Mesenchymal stem cell (in vitro differentiated cells and primary cell): Measurements from ENCODE around the gene BACH1.
A peak's percentile ranks its signal among the peaks of the same experiment; 100 is the strongest.

Source experiments
- DNase-seq: peaks from one replicate; pipeline ENCODE4 v3.0.0-alpha.2; 2013
- H2AFZ ChIP-seq: one replicate; pipeline ENCODE4 v1.6.1; 2013; ENCODE audit warnings: low read depth, mild to moderate bottlenecking, control low read depth, inconsistent platforms, low read length, moderate library complexity
- H2AK5ac ChIP-seq: 2 replicates; pipeline ENCODE4 v1.6.1; 2013; ENCODE audit warnings: low read length, moderate library complexity, mild to moderate bottlenecking, inconsistent platforms; ENCODE audit not compliant: severe bottlenecking
- H2BK120ac ChIP-seq: one replicate; pipeline ENCODE4 v1.6.1; 2013; ENCODE audit warnings: low read depth, mild to moderate bottlenecking, inconsistent platforms, low read length, moderate library complexity
- H2BK12ac ChIP-seq, 2 experiments: one replicate each; pipeline ENCODE4 v1.6.1; 2013; ENCODE audit warnings: inconsistent platforms in 2 of 2, low read length in 2 of 2, mild to moderate bottlenecking in 2 of 2, moderate library complexity in 2 of 2, control low read depth in 1 of 2
- H2BK15ac ChIP-seq: one replicate; pipeline ENCODE4 v1.6.1; 2013; ENCODE audit warnings: mild to moderate bottlenecking, low read depth, inconsistent platforms; ENCODE audit not compliant: poor library complexity, severe bottlenecking
- H2BK5ac ChIP-seq: 2 replicates; pipeline ENCODE4 v1.6.1; 2013; ENCODE audit warnings: low read depth, mild to moderate bottlenecking, low read length, control low read depth, inconsistent platforms; ENCODE audit not compliant: poor library complexity, severe bottlenecking
- H3K14ac ChIP-seq, 2 experiments: one replicate each; pipeline ENCODE4 v1.6.1; 2013; ENCODE audit warnings: inconsistent platforms in 2 of 2, low read length in 2 of 2, control low read depth in 1 of 2, mild to moderate bottlenecking in 1 of 2, moderate library complexity in 1 of 2
- H3K18ac ChIP-seq, 2 experiments: one replicate each; pipeline ENCODE4 v1.6.1; 2013; ENCODE audit warnings: inconsistent platforms in 2 of 2, low read length in 2 of 2, control low read depth in 1 of 2, low read depth in 1 of 2, mild to moderate bottlenecking in 1 of 2
- H3K23ac ChIP-seq, 2 experiments: one replicate each; pipeline ENCODE4 v1.6.1; 2013; ENCODE audit warnings: inconsistent platforms in 2 of 2, low read length in 2 of 2, mild to moderate bottlenecking in 2 of 2, moderate library complexity in 2 of 2, control low read depth in 1 of 2
- H3K27ac ChIP-seq: 2 replicates; pipeline ENCODE4 v1.5.1; 2013; ENCODE audit warnings: mild to moderate bottlenecking, moderate library complexity, low read length, control low read depth, inconsistent platforms; ENCODE audit not compliant: poor library complexity, severe bottlenecking
- H3K27me3 ChIP-seq, 2 experiments: 2 replicates each; pipeline versions ENCODE4 v1.6.1 to v1.7.0; 2013; ENCODE audit warnings: low read length in 2 of 2, mild to moderate bottlenecking in 2 of 2, moderate library complexity in 2 of 2, control low read depth in 1 of 2, inconsistent platforms in 1 of 2; ENCODE audit not compliant: control insufficient read depth in 1 of 2, insufficient read depth in 1 of 2
- H3K36me3 ChIP-seq, 2 experiments: 2 replicates each; pipeline versions ENCODE4 v1.6.1 to v1.7.0; 2013; ENCODE audit warnings: low read length in 2 of 2, control low read depth in 1 of 2, inconsistent platforms in 1 of 2, low read depth in 1 of 2, mild to moderate bottlenecking in 1 of 2; ENCODE audit not compliant: insufficient read depth in 2 of 2, control insufficient read depth in 1 of 2
- H3K4ac ChIP-seq, 2 experiments: one replicate each; pipeline ENCODE4 v1.6.1; 2013; ENCODE audit warnings: inconsistent platforms in 2 of 2, low read length in 2 of 2, mild to moderate bottlenecking in 2 of 2, moderate library complexity in 2 of 2, control low read depth in 1 of 2, low read depth in 1 of 2
- H3K4me1 ChIP-seq: 2 replicates; pipeline ENCODE4 v1.6.1; 2013; ENCODE audit warnings: low read depth, low read length, control low read depth; ENCODE audit not compliant: control insufficient read depth, insufficient read depth
- H3K4me2 ChIP-seq: 2 replicates; pipeline ENCODE4 v1.6.1; 2013; ENCODE audit warnings: low read length, mild to moderate bottlenecking, inconsistent platforms; ENCODE audit not compliant: poor library complexity, severe bottlenecking
- H3K4me3 ChIP-seq, 2 experiments: 2 replicates each; pipeline versions ENCODE4 v1.5.1 to v1.7.0; 2013; ENCODE audit warnings: low read length in 2 of 2, mild to moderate bottlenecking in 2 of 2, control low read depth in 1 of 2, low read depth in 1 of 2; ENCODE audit not compliant: insufficient read depth in 1 of 2
- H3K79me1 ChIP-seq: replicated peaks from 2 replicates; pipeline ENCODE4 v1.6.1; 2013; ENCODE audit warnings: mild to moderate bottlenecking, control low read depth, low read length, inconsistent platforms; ENCODE audit not compliant: poor library complexity, severe bottlenecking
- H3K9ac ChIP-seq: 2 replicates; pipeline ENCODE4 v1.7.0; 2013; ENCODE audit warnings: mild to moderate bottlenecking, low read length, moderate library complexity
- H3K9me3 ChIP-seq: 2 replicates; pipeline ENCODE4 v1.7.0; 2013; ENCODE audit warnings: mild to moderate bottlenecking, low read length; ENCODE audit not compliant: control insufficient read depth
- H4K8ac ChIP-seq: one replicate; pipeline ENCODE4 v1.6.1; 2013; ENCODE audit warnings: inconsistent platforms, mild to moderate bottlenecking, low read length, moderate library complexity
- H4K91ac ChIP-seq: one replicate; pipeline ENCODE4 v1.6.1; 2013; ENCODE audit warnings: mild to moderate bottlenecking, low read length, inconsistent platforms
- WGBS: methylation state at CpG from one replicate; pipeline ENCODE4 v1.1.7; 2013; ENCODE audit warnings: mixed read lengths; 5-methylcytosine and 5-hydroxymethylcytosine counted together

The BACH1 gene

DNA sequence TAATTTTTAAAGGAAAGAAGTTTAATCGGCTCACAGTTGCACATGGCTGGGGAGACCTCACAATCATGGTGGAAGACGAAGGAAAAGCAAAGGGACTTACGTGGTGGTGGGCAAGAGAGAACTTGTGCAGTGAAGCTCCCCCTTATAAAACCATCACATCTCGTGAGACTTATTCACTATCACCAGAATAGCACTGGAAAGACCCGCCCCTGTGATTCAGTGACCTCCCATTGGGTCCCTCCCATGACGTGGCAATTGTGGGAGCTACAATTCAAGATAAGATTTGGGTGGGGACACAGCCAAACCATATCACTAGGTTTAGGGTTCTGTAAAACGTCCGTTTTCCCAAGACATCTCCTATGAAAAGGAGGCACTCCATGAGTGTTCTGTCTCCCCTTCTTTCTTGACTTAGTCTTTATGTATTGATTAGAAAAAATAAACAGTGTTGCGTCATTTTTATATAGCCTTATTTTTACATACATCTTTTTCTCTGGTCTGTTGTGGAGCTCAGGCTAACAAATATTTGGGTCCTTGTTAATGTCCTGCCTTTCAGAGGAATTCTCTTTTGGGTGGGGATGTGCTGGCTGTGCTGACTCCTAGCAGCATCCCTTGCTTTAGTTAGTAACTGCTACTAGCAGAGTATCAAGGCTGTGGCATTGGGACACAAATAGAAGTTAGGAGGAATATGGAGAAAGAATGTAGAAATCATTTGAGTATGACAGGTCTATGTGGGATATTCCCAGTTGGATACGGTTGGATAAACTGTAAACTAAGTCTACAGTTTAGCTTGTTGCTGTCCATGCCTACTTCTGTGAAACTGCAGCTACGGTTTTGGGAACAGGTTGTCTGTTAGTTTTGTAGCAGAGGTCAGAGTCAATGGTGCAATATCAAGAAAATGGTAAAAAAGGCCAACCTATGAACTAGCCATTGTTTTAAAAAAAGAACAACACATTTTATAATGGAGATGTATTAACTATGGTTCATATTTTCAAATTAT, 23.5 kb downstream of the BACH1 start:
- Histone ChIP-seq H2BK12ac (no peak overlapping the region), H3K9ac (no peak overlapping the region), H3K4me2 (no peak overlapping the region), H2BK15ac (no peak overlapping the region), H2BK120ac (no peak overlapping the region), H3K14ac (no peak overlapping the region), H3K4me3 (no peak overlapping the region), H3K9me3 (no peaks in the 10 kb centered on the region), H2AFZ (no peak overlapping the region), H4K91ac (no peak overlapping the region), H3K36me3 (peaks cover 16 to 56% of the 10 kb centered on the region in 2 experiments), H3K18ac (no peak overlapping the region), H4K8ac (no peak overlapping the region), H3K4ac (no peak overlapping the region), H3K27me3 (no peaks in the 10 kb centered on the region), H3K23ac (no peak overlapping the region), H2AK5ac (peak overlapping the region; percentile 37), H2BK5ac (no peak overlapping the region), H3K27ac (no peak overlapping the region), H3K79me1 (peaks cover 11% of the 10 kb centered on the region), H3K4me1 (peaks cover 14% of the 10 kb centered on the region)
- 93% methylated on average over 8 of the region's 11 CpGs for WGBS
- no peak for DNase-seq

DNA sequence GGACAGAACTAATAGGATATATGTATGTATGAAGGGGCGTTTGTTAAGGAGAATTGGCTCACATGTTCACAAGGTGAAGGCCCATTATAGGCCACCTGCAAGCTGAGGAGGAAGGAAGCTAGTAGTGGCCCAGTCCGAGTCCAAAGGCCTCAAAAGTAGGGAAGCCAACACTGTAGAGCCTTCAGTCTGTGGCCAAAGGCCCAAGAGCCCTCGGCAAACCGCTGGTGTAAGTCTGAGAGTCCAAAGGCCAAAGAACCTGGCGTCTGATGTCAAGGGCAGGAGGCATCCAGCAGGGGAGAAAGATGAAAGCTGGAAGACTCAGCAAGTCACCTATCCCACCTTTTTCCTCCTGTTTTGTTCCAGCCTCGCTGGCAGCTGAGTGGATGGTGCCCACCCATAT, 24.5 kb downstream of the BACH1 start:
- Histone ChIP-seq H2BK5ac (no peak overlapping the region), H4K8ac (no peak overlapping the region), H3K36me3 (peaks cover 20 to 65% of the 10 kb centered on the region in 2 experiments), H3K23ac (no peak overlapping the region), H3K27me3 (no peaks in the 10 kb centered on the region), H3K18ac (no peak overlapping the region), H3K27ac (no peak overlapping the region), H2BK12ac (no peak overlapping the region), H3K9ac (no peak overlapping the region), H3K4ac (no peak overlapping the region), H3K4me2 (no peak overlapping the region), H3K79me1 (peaks cover 15% of the 10 kb centered on the region), H3K4me3 (no peak overlapping the region), H2AK5ac (no peak overlapping the region), H2BK15ac (no peak overlapping the region), H3K4me1 (peaks cover 11% of the 10 kb centered on the region), H2AFZ (no peak overlapping the region), H3K9me3 (no peaks in the 10 kb centered on the region), H4K91ac (no peak overlapping the region), H3K14ac (no peak overlapping the region), H2BK120ac (no peak overlapping the region)
- WGBS: over 99% methylated on average over 6 of the region's 6 CpGs
- DNase-seq: no peak

DNA sequence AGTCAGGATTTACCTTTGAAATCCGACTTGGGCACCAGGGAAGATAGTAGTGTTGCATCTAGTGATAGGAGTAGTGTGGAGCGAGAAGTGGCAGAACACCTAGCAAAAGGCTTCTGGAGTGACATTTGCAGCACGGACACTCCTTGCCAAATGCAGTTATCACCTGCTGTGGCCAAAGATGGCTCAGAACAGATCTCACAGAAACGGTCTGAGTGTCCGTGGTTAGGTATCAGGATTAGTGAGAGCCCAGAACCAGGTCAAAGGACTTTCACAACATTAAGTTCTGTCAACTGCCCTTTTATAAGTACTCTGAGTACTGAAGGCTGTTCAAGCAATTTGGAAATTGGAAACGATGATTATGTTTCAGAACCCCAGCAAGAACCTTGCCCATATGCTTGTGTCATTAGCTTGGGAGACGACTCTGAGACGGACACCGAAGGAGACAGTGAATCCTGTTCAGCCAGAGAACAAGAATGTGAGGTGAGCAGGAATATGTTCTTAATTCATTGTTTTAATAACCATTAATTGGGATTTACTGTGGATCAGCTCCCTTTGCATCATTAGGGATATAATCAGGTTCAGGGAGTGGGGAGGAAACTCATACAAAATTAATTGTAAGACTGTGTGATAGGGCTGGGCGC, 28.3 kb downstream of the BACH1 start:
- no peak overlapping the region for H2AFZ ChIP-seq
- H2BK12ac ChIP-seq: no peak overlapping the region
- H3K4me1 ChIP-seq: peaks cover 6% of the 10 kb centered on the region
- no peak overlapping the region for H3K18ac ChIP-seq
- peak overlapping the region; percentile 42 for H4K8ac ChIP-seq
- H3K4me2 ChIP-seq: no peak overlapping the region
- H3K4me3 ChIP-seq: no peak overlapping the region
- H2BK5ac ChIP-seq: no peak overlapping the region
- no peaks in the 10 kb centered on the region for H3K9me3 ChIP-seq
- no peak overlapping the region for H2BK120ac ChIP-seq
- H3K27ac ChIP-seq: no peak overlapping the region
- H3K14ac ChIP-seq: no peak overlapping the region
- H4K91ac ChIP-seq: no peak overlapping the region
- WGBS: 99% methylated on average over 10 of the region's 10 CpGs
- H3K23ac ChIP-seq: no peak overlapping the region
- H3K36me3 ChIP-seq: peaks cover 14 to 84% of the 10 kb centered on the region in 2 experiments
- no peak overlapping the region for H3K4ac ChIP-seq
- no peak overlapping the region for H2BK15ac ChIP-seq
- DNase-seq: no peak
- no peak overlapping the region for H3K9ac ChIP-seq
- H3K27me3 ChIP-seq: no peaks in the 10 kb centered on the region
- H3K79me1 ChIP-seq: peaks cover 16% of the 10 kb centered on the region
- H2AK5ac ChIP-seq: peak overlapping the region; percentile 9

DNA sequence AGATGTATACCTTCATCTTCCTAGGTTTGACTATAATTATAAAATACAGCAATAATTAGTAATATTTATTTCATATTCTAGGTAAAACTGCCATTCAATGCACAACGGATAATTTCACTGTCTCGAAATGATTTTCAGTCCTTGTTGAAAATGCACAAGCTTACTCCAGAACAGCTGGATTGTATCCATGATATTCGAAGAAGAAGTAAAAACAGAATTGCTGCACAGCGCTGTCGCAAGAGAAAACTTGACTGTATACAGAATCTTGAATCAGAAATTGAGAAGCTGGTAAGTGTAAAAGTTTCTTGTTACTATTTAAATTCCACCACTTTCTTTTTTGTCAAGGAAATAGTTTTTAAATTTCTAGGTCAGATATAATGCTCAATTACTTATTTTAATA, 30.7 kb downstream of the BACH1 start:
- Histone ChIP-seq H3K9ac (no peak overlapping the region), H4K8ac (no peak overlapping the region), H2AK5ac (no peak overlapping the region), H3K23ac (no peak overlapping the region), H3K4me3 (no peak overlapping the region), H3K27me3 (no peaks in the 10 kb centered on the region), H3K36me3 (peaks cover 12 to 80% of the 10 kb centered on the region in 2 experiments), H2BK120ac (no peak overlapping the region), H3K27ac (no peak overlapping the region), H2AFZ (no peak overlapping the region), H4K91ac (no peak overlapping the region), H3K4me2 (no peak overlapping the region), H3K79me1 (peaks cover 16% of the 10 kb centered on the region), H2BK15ac (no peak overlapping the region), H2BK12ac (no peak overlapping the region), H3K14ac (no peak overlapping the region), H3K9me3 (no peaks in the 10 kb centered on the region), H3K18ac (no peak overlapping the region), H3K4me1 (peaks cover 5% of the 10 kb centered on the region), H3K4ac (no peak overlapping the region), H2BK5ac (no peak overlapping the region)
- 97% methylated on average over 3 of the region's 5 CpGs for WGBS
- no peak for DNase-seq
